SK-N-SH treated with all-trans-retinoic acid at 6 μM for 48 hours (cell line): Measurements from ENCODE around the gene KIF2C.
"Not testable (repeated sequence)": the region's sequence is repeated elsewhere in the genome, so short reads cannot be mapped to it uniquely, and the experiment has no call there.

Experiments used
- ARNTL ChIP-seq: fragments of 450-650 bp; formaldehyde crosslinking; IDR thresholded peaks from 2 replicates; pipeline ENCODE4 v1.5.0; 2020; ENCODE audit warnings: low read depth, mild to moderate bottlenecking, moderate library complexity, borderline replicate concordance
- CSDC2 ChIP-seq: fragments of 250-450 bp; sonication (Bioruptor Pico); IDR thresholded peaks from 2 replicates; pipeline ENCODE4 v1.5.0; 2020; ENCODE audit warnings: mild to moderate bottlenecking, moderate library complexity
- ZC3H10 ChIP-seq: fragments of 250-450 bp; sonication (Bioruptor Pico); IDR thresholded peaks from 2 replicates; pipeline ENCODE4 v1.5.1; 2021; ENCODE audit warnings: mild to moderate bottlenecking, moderate library complexity
- ZFP3 ChIP-seq: fragments of 250-450 bp; sonication (Bioruptor Pico); IDR thresholded peaks from 2 replicates; pipeline ENCODE4 v1.5.0; 2020; ENCODE audit warnings: mild to moderate bottlenecking, moderate library complexity
- ZFP30 ChIP-seq: fragments of 450-650 bp; formaldehyde crosslinking; IDR thresholded peaks from 2 replicates; pipeline ENCODE4 v1.5.0; 2022; ENCODE audit warnings: mild to moderate bottlenecking, moderate library complexity
- ZNF8 ChIP-seq: fragments of 450-650 bp; formaldehyde crosslinking; IDR thresholded peaks from 2 replicates; pipeline ENCODE4 v1.5.0; 2020; ENCODE audit warnings: mild to moderate bottlenecking, moderate library complexity
- TF ChIP-seq, protein P1 (sequence below): fragments of 250-450 bp; sonication (Bioruptor Pico); IDR thresholded peaks from 2 replicates; pipeline ENCODE4 v1.5.1; 2021; ENCODE audit warnings: mild to moderate bottlenecking, moderate library complexity
- TF ChIP-seq, protein P2 (sequence below): fragments of 250-450 bp; sonication (Bioruptor Pico); IDR thresholded peaks from 2 replicates; pipeline ENCODE4 v1.5.0; 2020; ENCODE audit warnings: mild to moderate bottlenecking, moderate library complexity

DNA sequence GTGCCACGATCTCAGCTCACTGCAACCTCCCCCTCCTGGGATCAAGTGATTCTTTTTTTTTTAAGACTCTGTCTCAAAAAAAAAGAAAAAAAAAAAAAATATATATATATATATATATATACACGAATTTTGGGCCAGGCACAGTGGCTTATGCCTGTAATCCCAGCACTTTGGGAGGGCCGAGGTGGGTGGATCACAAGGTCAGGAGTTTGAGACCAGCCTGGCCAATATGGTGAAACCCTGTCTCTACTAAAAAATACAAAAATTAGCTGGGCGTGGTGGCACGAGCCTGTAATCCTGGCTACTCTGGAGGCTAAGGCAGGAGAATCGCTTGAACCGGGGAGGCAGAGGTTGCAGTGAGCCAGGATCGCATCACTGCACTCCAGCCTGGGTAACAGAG is 58.2 kb downstream of the KIF2C start:
- not testable (repeated sequence) for TF ChIP-seq ZC3H10 (CRISPR knock-in tag); ZFP3 (CRISPR knock-in tag); ZFP30 (CRISPR knock-in tag); ARNTL (CRISPR knock-in tag); CSDC2; ZNF8
- TF ChIP-seq, protein P1, sequence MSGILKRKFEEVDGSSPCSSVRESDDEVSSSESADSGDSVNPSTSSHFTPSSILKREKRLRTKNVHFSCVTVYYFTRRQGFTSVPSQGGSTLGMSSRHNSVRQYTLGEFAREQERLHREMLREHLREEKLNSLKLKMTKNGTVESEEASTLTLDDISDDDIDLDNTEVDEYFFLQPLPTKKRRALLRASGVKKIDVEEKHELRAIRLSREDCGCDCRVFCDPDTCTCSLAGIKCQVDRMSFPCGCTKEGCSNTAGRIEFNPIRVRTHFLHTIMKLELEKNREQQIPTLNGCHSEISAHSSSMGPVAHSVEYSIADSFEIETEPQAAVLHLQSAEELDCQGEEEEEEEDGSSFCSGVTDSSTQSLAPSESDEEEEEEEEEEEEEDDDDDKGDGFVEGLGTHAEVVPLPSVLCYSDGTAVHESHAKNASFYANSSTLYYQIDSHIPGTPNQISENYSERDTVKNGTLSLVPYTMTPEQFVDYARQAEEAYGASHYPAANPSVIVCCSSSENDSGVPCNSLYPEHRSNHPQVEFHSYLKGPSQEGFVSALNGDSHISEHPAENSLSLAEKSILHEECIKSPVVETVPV (CRISPR knock-in tag), result not testable (repeated sequence)
- TF ChIP-seq, protein P2, sequence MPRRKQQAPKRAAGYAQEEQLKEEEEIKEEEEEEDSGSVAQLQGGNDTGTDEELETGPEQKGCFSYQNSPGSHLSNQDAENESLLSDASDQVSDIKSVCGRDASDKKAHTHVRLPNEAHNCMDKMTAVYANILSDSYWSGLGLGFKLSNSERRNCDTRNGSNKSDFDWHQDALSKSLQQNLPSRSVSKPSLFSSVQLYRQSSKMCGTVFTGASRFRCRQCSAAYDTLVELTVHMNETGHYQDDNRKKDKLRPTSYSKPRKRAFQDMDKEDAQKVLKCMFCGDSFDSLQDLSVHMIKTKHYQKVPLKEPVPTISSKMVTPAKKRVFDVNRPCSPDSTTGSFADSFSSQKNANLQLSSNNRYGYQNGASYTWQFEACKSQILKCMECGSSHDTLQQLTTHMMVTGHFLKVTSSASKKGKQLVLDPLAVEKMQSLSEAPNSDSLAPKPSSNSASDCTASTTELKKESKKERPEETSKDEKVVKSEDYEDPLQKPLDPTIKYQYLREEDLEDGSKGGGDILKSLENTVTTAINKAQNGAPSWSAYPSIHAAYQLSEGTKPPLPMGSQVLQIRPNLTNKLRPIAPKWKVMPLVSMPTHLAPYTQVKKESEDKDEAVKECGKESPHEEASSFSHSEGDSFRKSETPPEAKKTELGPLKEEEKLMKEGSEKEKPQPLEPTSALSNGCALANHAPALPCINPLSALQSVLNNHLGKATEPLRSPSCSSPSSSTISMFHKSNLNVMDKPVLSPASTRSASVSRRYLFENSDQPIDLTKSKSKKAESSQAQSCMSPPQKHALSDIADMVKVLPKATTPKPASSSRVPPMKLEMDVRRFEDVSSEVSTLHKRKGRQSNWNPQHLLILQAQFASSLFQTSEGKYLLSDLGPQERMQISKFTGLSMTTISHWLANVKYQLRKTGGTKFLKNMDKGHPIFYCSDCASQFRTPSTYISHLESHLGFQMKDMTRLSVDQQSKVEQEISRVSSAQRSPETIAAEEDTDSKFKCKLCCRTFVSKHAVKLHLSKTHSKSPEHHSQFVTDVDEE (CRISPR knock-in tag), result not testable (repeated sequence)
